GM18520 (cell line): ENCODE results near the gene ALKBH7.

ENCODE experiments used
- ATAC-seq: cut with Tn5 transposase; IDR thresholded peaks from one replicate; pipeline ENCODE4 v1.9.1; 2021; ENCODE audit not compliant: unreplicated experiment

The ALKBH7 gene

GRCh38 chr19:6364353-6364752, 8.2 kb upstream of the ALKBH7 start:
- no peak for ATAC-seq

- peak; percentile 26 for ATAC-seq
Observed at GRCh38 chr19:6373096-6373812, 660 bp downstream of the ALKBH7 start.

- ATAC-seq = no peak
Observed at GRCh38 chr19:6373813-6374108, 1.2 kb downstream of the ALKBH7 start.

GRCh38 chr19:6374161-6374709, 1.6 kb downstream of the ALKBH7 start:
- ATAC-seq = no peak

GRCh38 chr19:6374711-6375410, 2.3 kb downstream of the ALKBH7 start:
- ATAC-seq = no peak

- ATAC-seq = no peak
Observed at GRCh38 chr19:6375411-6376010, 2.9 kb downstream of the ALKBH7 start, which contains the start of gene PSPN. Gene PSPN (minus strand): TSS chr19:6375933. CDS start chr19:6375849, 84 bp downstream.

- no peak for ATAC-seq
Observed at GRCh38 chr19:6376512-6377190, 4.1 kb downstream of the ALKBH7 start.

GRCh38 chr19:6378041-6378440, 5.4 kb downstream of the ALKBH7 start:
- no peak for ATAC-seq

- ATAC-seq = no peak
Observed at GRCh38 chr19:6378486-6378885, 5.9 kb downstream of the ALKBH7 start.

GRCh38 chr19:6379744-6380143, 7.2 kb downstream of the ALKBH7 start:
- ATAC-seq = no peak

- ATAC-seq = no peak
Observed at GRCh38 chr19:6381030-6381750, 8.6 kb downstream of the ALKBH7 start.

GRCh38 chr19:6383188-6383587, 10.6 kb downstream of the ALKBH7 start:
- ATAC-seq = no peak

GRCh38 chr19:6384381-6384780, 11.8 kb downstream of the ALKBH7 start:
- no peak for ATAC-seq

- no peak for ATAC-seq
Observed at GRCh38 chr19:6387372-6387771, 14.8 kb downstream of the ALKBH7 start.

- ATAC-seq = no peak
Observed at GRCh38 chr19:6392221-6393073, 19.9 kb downstream of the ALKBH7 start.

- peak; percentile 63 for ATAC-seq
Observed at GRCh38 chr19:6393074-6393982, 20.7 kb downstream of the ALKBH7 start, which contains the start of gene GTF2F1. Gene GTF2F1 (minus strand): TSS chr19:6393164. CDS start chr19:6392995, 169 bp downstream.

- ATAC-seq = no peak
Observed at GRCh38 chr19:6393983-6394412, 21.4 kb downstream of the ALKBH7 start.

GRCh38 chr19:6394831-6395230, 22.2 kb downstream of the ALKBH7 start:
- no peak for ATAC-seq

GRCh38 chr19:6396305-6396704, 23.7 kb downstream of the ALKBH7 start:
- ATAC-seq = no peak
